Measurements from ENCODE around the gene PAK3. TPM values are rescaled to one million over a fixed set of nuclear protein-coding genes. Genes with fewer than 3 reads are reported as not detected.

Gene PAK3
- under 0.01 and 0.30 TPM in 2 replicates for total RNA-seq

GRCh38 chrX:111095974-111096895 lies at the start of gene PAK3:
Gene PAK3, plus strand, starts transcription at chrX:111096191. Its CDS starts 26,913 bp downstream, at chrX:111123104.

DNA sequence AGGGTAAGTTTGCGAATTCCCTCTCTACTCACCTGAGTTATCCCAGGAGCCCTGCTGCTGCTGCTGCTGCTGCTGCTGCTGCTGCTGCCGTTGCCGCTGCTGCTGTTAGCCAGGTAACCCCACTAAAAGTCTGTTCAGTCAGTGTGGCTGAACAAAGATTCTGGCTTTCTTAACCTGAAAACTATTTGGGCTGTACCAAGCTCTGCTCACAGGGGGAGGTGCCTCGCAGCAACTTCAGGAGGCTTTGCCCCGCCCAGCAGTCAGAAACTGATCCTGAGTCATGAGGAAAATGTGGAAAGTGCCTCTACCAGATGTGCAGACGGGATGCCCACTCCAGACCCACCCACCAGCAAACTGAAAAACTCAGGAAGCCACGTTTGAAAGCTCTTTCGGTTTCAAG lies 174.3 kb downstream of the PAK3 start, which contains the start of gene CAPN6:
CAPN6 (minus strand) TSS at position 145 of the 400 bp plus-strand sequence. CDS start 6,547 bp downstream, outside the sequence.

Other genes starting within 250 kb of the PAK3 start
- gene CAPN6, start 174.3 kb downstream of the PAK3 start, total RNA-seq, result not detected in 2 replicates